MG63 (cell line): ENCODE results near the gene PLEKHA1. TPM values are rescaled to one million over a fixed set of nuclear protein-coding genes. Genes with fewer than 3 reads are reported as not detected.

Experiments
- DNase-seq: peaks from one replicate; pipeline ENCODE4 v3.0.0-alpha.2; 2020
- H3K27me3 ChIP-seq: fragments of 250-450 bp; sonication (Bioruptor Pico); 2 replicates; pipeline ENCODE4 v1.5.1; 2020; ENCODE audit warnings: mild to moderate bottlenecking, moderate library complexity
- H3K36me3 ChIP-seq: fragments of 250-450 bp; sonication (Bioruptor Pico); 2 replicates; pipeline ENCODE4 v1.5.1; 2020; ENCODE audit warnings: mild to moderate bottlenecking, moderate library complexity
- H3K4me3 ChIP-seq: fragments of 250-450 bp; sonication (Bioruptor Pico); 2 replicates; pipeline ENCODE4 v1.5.1; 2020; ENCODE audit warnings: mild to moderate bottlenecking, moderate library complexity
- H3K9me3 ChIP-seq: fragments of 250-450 bp; sonication (Bioruptor Pico); 2 replicates; pipeline ENCODE4 v1.5.1; 2020; ENCODE audit warnings: mild to moderate bottlenecking, moderate library complexity
- total RNA-seq: library from RNA; depleted of rRNA; stranded (reverse); fragments of >200 nt; shearing (Covaris generic); gene quantifications from 2 replicates; pipeline ENCODE4 v1.2.3, GENCODE V29; 2014; ENCODE audit warnings: low replicate concordance

PLEKHA1 gene
- total RNA-seq, 1 experiment from 2014 or later: 13.2 TPM

DNA sequence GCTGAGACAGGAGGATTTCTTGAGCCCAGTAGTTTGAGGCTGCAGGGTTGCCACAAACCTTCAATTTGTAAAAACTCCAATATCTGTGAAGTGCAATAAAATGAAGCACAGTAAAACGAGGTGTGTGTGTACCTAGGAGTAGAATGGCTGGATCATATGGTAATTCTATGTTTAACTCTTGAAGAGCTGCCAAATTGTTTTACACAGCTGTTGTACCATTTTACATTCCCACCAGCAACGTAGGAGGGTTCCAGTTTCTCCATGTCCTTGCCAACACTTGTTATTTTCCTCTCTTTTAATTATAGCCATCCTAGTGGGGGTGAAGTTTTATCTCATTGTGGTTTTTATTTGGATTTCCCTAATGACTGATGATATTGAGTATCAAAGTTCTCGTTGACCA, 16.2 kb downstream of the PLEKHA1 start:
- no peak overlapping the region for H3K4me3 ChIP-seq
- no peaks in the 10 kb centered on the region for H3K27me3 ChIP-seq
- peaks cover 7% of the 10 kb centered on the region for H3K36me3 ChIP-seq
- DNase-seq: no peak
- no peaks in the 10 kb centered on the region for H3K9me3 ChIP-seq

DNA sequence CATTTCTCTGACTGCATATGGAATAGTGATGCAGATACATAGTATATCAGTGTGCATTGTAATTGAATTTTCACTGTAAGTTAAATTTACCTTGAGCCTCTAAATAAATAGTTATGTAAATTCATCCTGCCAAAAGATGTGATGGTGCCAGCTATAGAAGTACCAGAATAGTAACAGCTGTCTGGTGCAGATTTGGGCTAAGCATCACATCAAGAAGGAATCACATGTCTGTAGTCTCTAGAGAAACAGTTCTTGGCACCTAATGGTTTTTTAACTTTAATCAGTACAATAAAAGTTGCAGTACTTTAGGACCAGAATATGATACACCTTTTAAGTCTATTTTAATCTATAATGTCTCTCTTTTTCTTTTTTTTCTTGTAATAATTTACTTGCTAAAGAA, 17.4 kb downstream of the PLEKHA1 start:
- H3K27me3 ChIP-seq: no peaks in the 10 kb centered on the region
- H3K4me3 ChIP-seq: no peak overlapping the region
- peaks cover 7% of the 10 kb centered on the region for H3K36me3 ChIP-seq
- H3K9me3 ChIP-seq: no peaks in the 10 kb centered on the region
- no peak for DNase-seq

DNA sequence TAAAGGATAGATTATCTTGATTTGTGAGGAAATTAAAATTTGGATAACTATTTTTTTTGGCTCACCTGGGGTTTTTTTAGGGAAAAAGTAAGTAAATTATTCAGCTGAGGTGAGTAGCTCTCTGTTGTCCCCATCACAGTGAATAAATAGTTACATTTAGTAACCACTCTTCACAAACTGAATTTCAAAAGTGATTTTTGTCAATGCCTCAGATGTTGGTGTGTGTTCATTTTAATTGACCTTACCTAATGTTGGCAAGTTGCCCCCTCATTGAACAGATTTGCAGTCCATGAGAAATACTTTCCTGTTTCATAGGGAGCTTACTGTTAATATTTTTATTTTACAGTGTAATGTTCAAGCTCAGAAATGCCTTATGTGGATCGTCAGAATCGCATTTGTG, 18.3 kb downstream of the PLEKHA1 start:
- no peak overlapping the region for H3K4me3 ChIP-seq
- no peaks in the 10 kb centered on the region for H3K27me3 ChIP-seq
- H3K9me3 ChIP-seq: no peaks in the 10 kb centered on the region
- DNase-seq: no peak
- H3K36me3 ChIP-seq: peaks cover 7% of the 10 kb centered on the region

GRCh38 chr10:122393288-122393687, 18.8 kb downstream of the PLEKHA1 start:
- no peaks in the 10 kb centered on the region for H3K27me3 ChIP-seq
- DNase-seq: no peak
- no peaks in the 10 kb centered on the region for H3K9me3 ChIP-seq
- H3K36me3 ChIP-seq: peaks cover 7% of the 10 kb centered on the region
- no peak overlapping the region for H3K4me3 ChIP-seq

DNA sequence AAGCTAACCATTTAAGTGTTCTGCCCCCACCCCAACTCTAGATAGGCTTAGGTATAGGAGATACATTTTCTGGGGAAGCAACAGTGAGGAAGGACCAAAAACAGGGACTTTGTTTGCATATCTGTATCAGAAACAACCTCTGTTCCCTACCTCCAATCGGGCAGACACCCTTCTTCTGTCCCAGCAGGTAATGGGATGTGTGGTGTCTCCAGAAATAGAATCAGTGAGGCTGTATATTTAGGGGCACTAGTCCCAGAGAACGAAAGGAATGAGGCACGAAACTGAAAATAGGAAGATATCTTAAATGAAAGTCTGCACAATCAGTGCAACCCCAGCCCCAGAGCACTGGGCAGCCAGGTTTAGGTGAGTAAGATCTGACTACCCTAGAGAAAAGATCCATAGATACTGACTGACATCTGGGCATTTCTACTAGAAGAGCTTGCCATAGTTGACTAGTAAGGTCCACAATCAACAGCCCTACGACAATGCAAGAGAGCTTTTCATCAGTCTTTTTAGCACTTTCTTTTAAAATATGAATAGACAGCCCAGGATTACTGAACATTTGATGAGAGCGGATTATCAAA, 28.1 kb downstream of the PLEKHA1 start:
- Histone ChIP-seq H3K4me3 (no peak overlapping the region), H3K9me3 (no peaks in the 10 kb centered on the region), H3K36me3 (no peaks in the 10 kb centered on the region; the same call in 1 of the 2 replicates), H3K27me3 (no peaks in the 10 kb centered on the region)
- DNase-seq: no peak

GRCh38 chr10:122404576-122404975, 30.1 kb downstream of the PLEKHA1 start:
- no peak for DNase-seq
- Histone ChIP-seq H3K4me3 (no peak overlapping the region), H3K27me3 (no peaks in the 10 kb centered on the region), H3K9me3 (no peaks in the 10 kb centered on the region), H3K36me3 (no peaks in the 10 kb centered on the region)

DNA sequence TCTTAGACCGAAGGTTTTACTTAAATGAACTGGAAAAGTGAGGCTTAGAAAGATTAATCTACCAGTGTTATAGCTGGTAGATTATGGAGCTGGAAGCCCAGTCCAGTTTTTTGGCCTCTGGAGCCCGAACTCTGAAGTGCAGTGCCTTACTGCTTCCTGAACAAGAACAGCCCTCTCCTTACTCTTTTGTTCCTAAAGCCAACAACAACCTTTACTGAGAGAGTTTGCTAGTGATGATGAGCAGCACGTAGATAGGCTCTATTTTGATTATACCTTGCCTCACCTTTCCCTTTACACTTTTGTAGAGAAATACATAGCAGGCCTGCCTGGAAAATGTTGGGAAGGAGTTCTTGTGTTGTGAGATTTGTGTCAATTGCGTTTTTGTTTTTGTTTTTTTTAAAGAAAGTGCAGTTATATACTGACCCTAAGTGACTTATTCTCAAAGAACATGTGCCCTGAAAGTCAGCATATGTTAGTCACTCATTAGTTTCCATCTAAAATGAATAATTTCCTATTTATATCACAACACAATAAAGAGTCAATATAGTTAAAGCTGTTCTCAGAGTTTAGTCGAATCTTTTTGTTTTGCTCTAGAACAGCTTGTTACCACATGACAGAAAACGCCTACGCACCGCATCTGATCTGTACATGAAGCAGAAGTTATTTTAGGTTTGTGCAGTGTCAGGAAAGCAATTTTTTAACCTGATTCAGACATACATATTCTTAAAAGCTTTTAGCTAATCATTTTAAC, 33.0 kb downstream of the PLEKHA1 start:
- no peak for DNase-seq
- no peak overlapping the region for H3K4me3 ChIP-seq
- no peaks in the 10 kb centered on the region for H3K27me3 ChIP-seq
- H3K9me3 ChIP-seq: no peaks in the 10 kb centered on the region
- no peaks in the 10 kb centered on the region for H3K36me3 ChIP-seq

GRCh38 chr10:122413327-122413726, 38.8 kb downstream of the PLEKHA1 start:
- Histone ChIP-seq H3K36me3 (no peaks in the 10 kb centered on the region; the same call in 1 of the 2 replicates), H3K4me3 (no peak overlapping the region)
- DNase-seq: no peak

DNA sequence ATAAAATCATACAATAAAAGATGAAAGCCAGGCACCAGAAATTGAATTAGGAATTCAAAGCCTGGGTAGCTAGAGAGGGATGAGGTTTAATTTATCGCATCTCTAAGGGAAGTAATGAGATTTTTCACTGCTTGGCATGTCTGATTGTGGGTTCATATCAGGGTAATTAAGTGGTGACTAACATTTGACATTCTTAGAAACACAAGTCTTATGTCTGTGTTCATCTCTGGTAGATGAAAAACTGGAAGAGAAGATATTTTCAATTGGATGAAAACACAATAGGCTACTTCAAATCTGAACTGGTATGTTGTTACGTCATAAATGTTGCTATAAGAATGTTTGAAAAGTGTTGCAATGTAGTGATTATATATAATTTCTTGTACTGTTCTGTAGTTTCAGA, 43.2 kb downstream of the PLEKHA1 start:
- H3K27me3 ChIP-seq: no peaks in the 10 kb centered on the region
- peaks cover 8% of the 10 kb centered on the region; the same call in 1 of the 2 replicates for H3K36me3 ChIP-seq
- H3K9me3 ChIP-seq: no peaks in the 10 kb centered on the region
- no peak for DNase-seq
- no peak overlapping the region for H3K4me3 ChIP-seq

More at GRCh38 chr10:122413327-122413726, 38.8 kb downstream of the PLEKHA1 start:
- no peaks in the 10 kb centered on the region for H3K9me3 ChIP-seq
- H3K27me3 ChIP-seq: no peaks in the 10 kb centered on the region

DNA sequence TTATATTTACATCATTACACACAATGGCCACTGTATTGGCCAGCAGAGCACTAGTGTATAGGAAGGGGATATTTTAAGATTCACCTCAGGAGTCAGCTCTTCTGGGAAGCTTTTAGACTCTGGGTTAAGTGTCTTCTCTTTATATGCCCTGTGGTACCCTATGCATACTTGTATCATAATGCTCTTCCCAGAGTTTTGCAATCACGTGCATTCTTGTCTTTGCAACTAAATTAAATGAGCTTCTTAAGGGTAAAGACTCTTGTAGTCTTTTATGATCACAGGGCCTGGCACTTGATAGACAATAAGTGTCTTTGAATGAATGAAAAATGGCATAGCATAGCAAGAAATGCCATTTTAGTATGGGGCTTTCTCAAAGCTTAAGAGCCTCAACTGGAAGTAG, 44.5 kb downstream of the PLEKHA1 start:
- Histone ChIP-seq H3K9me3 (no peaks in the 10 kb centered on the region), H3K36me3 (peaks cover 8% of the 10 kb centered on the region; the same call in 1 of the 2 replicates), H3K27me3 (no peaks in the 10 kb centered on the region), H3K4me3 (no peak overlapping the region)
- no peak for DNase-seq

GRCh38 chr10:122419876-122420623, 45.5 kb downstream of the PLEKHA1 start:
- H3K27me3 ChIP-seq: no peaks in the 10 kb centered on the region
- no peak overlapping the region for H3K4me3 ChIP-seq
- DNase-seq: peak; percentile 80
- H3K9me3 ChIP-seq: no peaks in the 10 kb centered on the region
- peaks cover 8% of the 10 kb centered on the region; the same call in 1 of the 2 replicates for H3K36me3 ChIP-seq

GRCh38 chr10:122420624-122421007, 46.1 kb downstream of the PLEKHA1 start:
- no peaks in the 10 kb centered on the region for H3K27me3 ChIP-seq
- DNase-seq: no peak
- H3K9me3 ChIP-seq: no peaks in the 10 kb centered on the region
- peaks cover 8% of the 10 kb centered on the region; the same call in 1 of the 2 replicates for H3K36me3 ChIP-seq
- H3K4me3 ChIP-seq: no peak overlapping the region

GRCh38 chr10:122421054-122421625, 46.6 kb downstream of the PLEKHA1 start:
- no peaks in the 10 kb centered on the region for H3K9me3 ChIP-seq
- no peaks in the 10 kb centered on the region for H3K27me3 ChIP-seq
- H3K4me3 ChIP-seq: no peak overlapping the region
- no peak for DNase-seq
- H3K36me3 ChIP-seq: peaks cover 8% of the 10 kb centered on the region; the same call in 1 of the 2 replicates

- Histone ChIP-seq H3K27me3 (no peaks in the 10 kb centered on the region), H3K9me3 (no peaks in the 10 kb centered on the region), H3K36me3 (peaks cover 8% of the 10 kb centered on the region; the same call in 1 of the 2 replicates), H3K4me3 (no peak overlapping the region)
- DNase-seq: peak; percentile 0
These were observed 47.2 kb downstream of the PLEKHA1 start for GRCh38 chr10:122421742-122422141.

- Histone ChIP-seq H3K36me3 (peaks cover 8% of the 10 kb centered on the region; the same call in 1 of the 2 replicates), H3K9me3 (no peaks in the 10 kb centered on the region), H3K27me3 (no peaks in the 10 kb centered on the region)
These were observed 47.9 kb downstream of the PLEKHA1 start for GRCh38 chr10:122422266-122422989.

GRCh38 chr10:122424059-122424458, 49.6 kb downstream of the PLEKHA1 start:
- no peaks in the 10 kb centered on the region for H3K27me3 ChIP-seq
- H3K9me3 ChIP-seq: no peaks in the 10 kb centered on the region
- H3K4me3 ChIP-seq: no peak overlapping the region
- DNase-seq: no peak
- peaks cover 8% of the 10 kb centered on the region; the same call in 1 of the 2 replicates for H3K36me3 ChIP-seq

More at GRCh38 chr10:122422266-122422989, 47.9 kb downstream of the PLEKHA1 start:
- H3K4me3 ChIP-seq: no peak overlapping the region
- no peak for DNase-seq
